Adrenal gland (tissue), 12 donors: ENCODE data around the gene C10orf95. TPM values are rescaled to one million over a fixed set of nuclear protein-coding genes. Genes with fewer than 3 reads are reported as not detected.

Source experiments
- DNase-seq, 7 donors: peaks; one replicate each; pipeline ENCODE4 v3.0.0-alpha.2; 2019 to 2020
- H3K27ac ChIP-seq, 5 donors: fragments of 200-600 bp; sonication (generic) in 4 of 5; 1 replicate in 3 of 5; 2 replicates in 2 of 5; pipeline versions ENCODE4 v1.5.1 to v1.8.0; 2016 to 2020; ENCODE audit warnings: mild to moderate bottlenecking in 1 of 5
- H3K27me3 ChIP-seq: fragments of 200-600 bp; 2 replicates; pipeline ENCODE4 v1.8.0; 2021
- H3K36me3 ChIP-seq, 2 donors: fragments of 200-600 bp; replicated peaks in 1 of 2; 1 replicate in 1 of 2; 2 replicates in 1 of 2; pipeline versions ENCODE4 v1.5.1 to v1.8.0; 2018 to 2022
- H3K4me1 ChIP-seq, 2 donors: fragments of 200-600 bp; replicated peaks in 1 of 2; 1 replicate in 1 of 2; 2 replicates in 1 of 2; pipeline versions ENCODE4 v1.5.1 to v1.8.0; 2018 to 2021
- H3K4me3 ChIP-seq, 4 donors: fragments of 200-600 bp; sonication (generic) in 3 of 4; one replicate each; pipeline ENCODE4 v1.5.1; 2016 to 2018
- H3K9me3 ChIP-seq, 3 donors: fragments of 200-600 bp; sonication (generic) in 1 of 3; replicated peaks in 1 of 3; 1 replicate in 2 of 3; 2 replicates in 1 of 3; pipeline versions ENCODE4 v1.5.1 to v1.8.0; 2016 to 2021
- POLR2A ChIP-seq, 2 donors: fragments of 450-650 bp; IDR thresholded peaks; one replicate each; pipeline ENCODE4 v1.6.1; 2017; ENCODE audit warnings: antibody characterized with exemption in 2 of 2, mild to moderate bottlenecking in 2 of 2, moderate library complexity in 1 of 2
- WGBS, 4 donors: extraction: QIAGEN DNeasy Blood & Tissue Kit in 2 of 4; methylation state at CpG; one replicate each; pipeline versions ENCODE4 v1.1.5 to v1.1.7; 2013 to 2017; 5-methylcytosine and 5-hydroxymethylcytosine counted together
- intact Hi-C, 2 donors: fragments of 100-400 bp; cut with DNase I; formaldehyde crosslinking; loops; one replicate each; pipeline versions ENCODE4 v1.14.1 to v1.15.0; 2022 to 2023
- polyA plus RNA-seq, 3 donors: library from polyadenylated mRNA; stranded (reverse); fragments of 200-250 nt in 2 of 3; fragments of 350-450 nt in 1 of 3; fragmentation: Illumina TruSeq in 1 of 3; extraction: RNeasy Lipid Tissue Mini Kit (QIAGEN cat#74804) in 1 of 3; gene quantifications; one replicate each; pipeline ENCODE4 v1.2.3, GENCODE V29; 2013 to 2014
- total RNA-seq, 9 donors: library from RNA; depleted of rRNA in 4 of 9; stranded (reverse); fragments of >200 nt in 4 of 9; fragments of 120-200 nt in 1 of 9; fragmentation: NEBNext Ultra II Directional in 1 of 9; extraction: Animal tissue kit (Norgen Biotek cat#: 25700) in 1 of 9; gene quantifications; one replicate each; pipeline versions ENCODE4 v1.1.0 to v1.2.4, GENCODE V29; 2013 to 2023
- TF ChIP-seq, protein P1 (sequence below), 6 experiments: fragments of 450-650 bp in 4 of 6; fragments of 200-600 bp in 2 of 6; sonication (generic) in 1 of 6; IDR thresholded peaks; 1 replicate in 5 of 6; 2 replicates in 1 of 6; pipeline versions ENCODE4 v1.5.1 to v1.8.0; 2016 to 2021; ENCODE audit warnings: antibody characterized with exemption in 6 of 6, mild to moderate bottlenecking in 2 of 6, moderate library complexity in 1 of 6
- donor health status: healthy with polysubstance abuse.
- donor health status: Bipolar disorder and iron deficiency.
- donor health status: DM: yes; HTN: yes; CAD: no.
- donor health status: DM: no; HTN: no; CAD: no.
- donor health status: DM: no; HTN: no; CAD: no.
- donor health status: DM: yes; HTN: yes; CAD: no.

The C10orf95 gene
- total and polyA plus RNA-seq, 12 donors, result 0.14 to 0.28 (median 0.24) TPM; not detected in 7

DNA sequence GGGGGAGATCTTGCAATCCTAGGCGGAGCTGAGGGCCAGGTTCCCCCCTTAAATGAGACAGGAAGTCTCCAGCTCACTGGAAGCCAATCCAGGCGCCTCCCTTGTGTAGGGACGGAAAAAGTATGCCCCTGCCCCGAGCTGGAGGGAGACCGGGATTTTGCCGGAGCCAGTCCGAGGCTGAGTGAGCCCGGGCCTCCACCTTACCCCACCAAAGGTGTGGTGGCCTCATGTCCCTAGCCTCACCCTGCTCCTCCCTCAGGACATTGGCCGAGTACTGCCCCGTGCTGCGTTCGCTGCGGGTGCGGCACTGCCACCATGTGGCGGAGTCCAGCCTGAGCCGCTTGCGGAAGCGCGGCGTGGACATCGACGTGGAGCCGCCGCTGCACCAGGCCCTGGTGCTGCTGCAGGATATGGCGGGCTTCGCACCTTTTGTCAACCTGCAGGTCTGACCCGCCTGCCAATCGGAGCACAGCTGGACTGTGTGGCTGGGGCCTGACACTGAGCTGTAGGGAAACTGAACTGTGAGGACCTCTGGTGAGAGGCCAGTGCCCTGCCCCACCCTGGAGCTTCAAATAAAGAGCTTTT, 28.7 kb downstream of the C10orf95 start:
- TF ChIP-seq, protein P1, sequence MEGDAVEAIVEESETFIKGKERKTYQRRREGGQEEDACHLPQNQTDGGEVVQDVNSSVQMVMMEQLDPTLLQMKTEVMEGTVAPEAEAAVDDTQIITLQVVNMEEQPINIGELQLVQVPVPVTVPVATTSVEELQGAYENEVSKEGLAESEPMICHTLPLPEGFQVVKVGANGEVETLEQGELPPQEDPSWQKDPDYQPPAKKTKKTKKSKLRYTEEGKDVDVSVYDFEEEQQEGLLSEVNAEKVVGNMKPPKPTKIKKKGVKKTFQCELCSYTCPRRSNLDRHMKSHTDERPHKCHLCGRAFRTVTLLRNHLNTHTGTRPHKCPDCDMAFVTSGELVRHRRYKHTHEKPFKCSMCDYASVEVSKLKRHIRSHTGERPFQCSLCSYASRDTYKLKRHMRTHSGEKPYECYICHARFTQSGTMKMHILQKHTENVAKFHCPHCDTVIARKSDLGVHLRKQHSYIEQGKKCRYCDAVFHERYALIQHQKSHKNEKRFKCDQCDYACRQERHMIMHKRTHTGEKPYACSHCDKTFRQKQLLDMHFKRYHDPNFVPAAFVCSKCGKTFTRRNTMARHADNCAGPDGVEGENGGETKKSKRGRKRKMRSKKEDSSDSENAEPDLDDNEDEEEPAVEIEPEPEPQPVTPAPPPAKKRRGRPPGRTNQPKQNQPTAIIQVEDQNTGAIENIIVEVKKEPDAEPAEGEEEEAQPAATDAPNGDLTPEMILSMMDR (IDR thresholded peaks at IDR 0.05), result peak; percentile 60 to 83 (median 70)
- TF ChIP-seq POLR2A (IDR thresholded peaks at IDR 0.05), result no peak
- Histone ChIP-seq H3K27me3 (no peaks in the 10 kb centered on the region), H3K4me3 (peak overlapping the region in 2 of 4 donors; percentile 96), H3K27ac (peak overlapping the region; percentile 72 to 96 (median 86)), H3K9me3 (no peaks in the 10 kb centered on the region), H3K4me1 (peaks cover 28 to 39% of the 10 kb centered on the region in 2 donors), H3K36me3 (peaks cover 0 to 20% of the 10 kb centered on the region in 2 donors)
- WGBS, 4 donors, result 2 to 22% (median 7%) methylated on average over 3 to 28 of the region's 28 CpGs
- DNase-seq, result peak; percentile 80 to 91 (median 85)
- intact Hi-C loops, result no loop called here

DNA sequence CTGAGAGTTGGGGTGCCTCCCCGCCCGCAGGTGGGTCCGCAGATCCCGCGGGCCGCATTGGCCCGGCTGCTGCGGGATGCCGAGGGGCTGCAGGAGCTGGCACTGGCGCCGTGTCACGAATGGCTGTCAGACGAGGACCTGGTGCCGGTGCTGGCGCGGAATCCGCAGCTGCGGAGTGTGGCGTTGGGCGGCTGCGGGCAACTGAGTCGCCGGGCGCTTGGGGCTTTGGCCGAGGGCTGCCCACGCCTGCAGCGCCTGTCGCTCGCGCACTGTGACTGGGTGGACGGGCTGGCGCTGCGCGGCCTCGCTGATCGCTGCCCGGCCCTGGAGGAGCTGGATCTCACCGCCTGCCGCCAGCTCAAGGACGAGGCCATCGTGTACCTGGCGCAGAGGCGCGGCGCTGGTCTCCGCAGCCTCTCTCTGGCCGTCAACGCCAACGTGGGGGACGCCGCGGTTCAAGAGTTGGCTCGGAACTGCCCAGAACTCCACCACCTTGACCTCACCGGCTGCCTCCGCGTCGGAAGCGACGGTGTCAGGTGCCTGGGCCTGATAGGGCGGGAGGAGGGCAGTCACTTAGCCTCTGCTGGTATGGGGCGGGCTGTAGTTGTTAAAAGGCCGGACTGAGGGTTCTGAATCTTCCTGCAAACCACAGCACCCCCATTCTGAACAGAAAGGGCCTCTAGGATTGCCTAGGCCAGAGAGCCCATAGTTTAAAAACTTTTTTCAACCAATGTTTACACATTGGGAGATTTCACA, 29.4 kb downstream of the C10orf95 start:
- peak overlapping the region; percentile 72 to 96 (median 86) for H3K27ac ChIP-seq

DNA sequence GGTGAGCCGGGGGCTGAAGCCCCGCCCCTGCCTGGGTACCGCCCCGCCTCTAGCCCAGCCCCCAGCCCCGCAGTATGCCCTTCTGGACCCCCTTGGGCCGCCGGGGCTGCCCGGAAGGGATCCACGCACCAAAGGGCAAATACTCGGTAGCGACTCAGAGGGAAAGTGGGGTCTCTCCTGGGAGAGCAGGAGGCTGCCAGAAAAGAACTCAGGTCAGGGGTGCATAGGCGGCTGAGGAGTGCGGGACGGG, 29.9 kb downstream of the C10orf95 start:
- intact Hi-C loops, result no loop called here
- Histone ChIP-seq H3K27me3 (no peaks in the 10 kb centered on the region), H3K36me3 (peaks cover 0 to 20% of the 10 kb centered on the region in 2 donors), H3K9me3 (no peaks in the 10 kb centered on the region), H3K4me1 (peaks cover 28 to 32% of the 10 kb centered on the region in 2 donors), H3K27ac (peak overlapping the region; percentile 72 to 96 (median 86)), H3K4me3 (peak overlapping the region; percentile 68 to 98 (median 96))
- no peak for DNase-seq
- no peak for TF ChIP-seq POLR2A (IDR thresholded peaks at IDR 0.05)
- TF ChIP-seq, protein P1 (IDR thresholded peaks at IDR 0.05), result no peak
- WGBS, 4 donors, result 0 to 4% (median 0%) methylated on average over 2 to 14 of the region's 14 CpGs

More for the DNA sequence above, 29.4 kb downstream of the C10orf95 start:
- WGBS, 4 donors, result 0 to 1% (median 0%) methylated on average over 4 to 62 of the region's 62 CpGs
- H3K27me3 ChIP-seq, result no peaks in the 10 kb centered on the region
- H3K9me3 ChIP-seq, result no peaks in the 10 kb centered on the region
- H3K4me3 ChIP-seq, result peak overlapping the region; percentile 68 to 98 (median 96)
- H3K4me1 ChIP-seq, result peaks cover 28 to 33% of the 10 kb centered on the region in 2 donors
- DNase-seq, result peak; percentile 65 to 78 (median 75)
- intact Hi-C loops, result no loop called here
- TF ChIP-seq, protein P1 (IDR thresholded peaks at IDR 0.05), result no peak
- TF ChIP-seq POLR2A (IDR thresholded peaks at IDR 0.05), result peak; percentile 30 to 69
- peaks cover 0 to 20% of the 10 kb centered on the region in 2 donors for H3K36me3 ChIP-seq

DNA sequence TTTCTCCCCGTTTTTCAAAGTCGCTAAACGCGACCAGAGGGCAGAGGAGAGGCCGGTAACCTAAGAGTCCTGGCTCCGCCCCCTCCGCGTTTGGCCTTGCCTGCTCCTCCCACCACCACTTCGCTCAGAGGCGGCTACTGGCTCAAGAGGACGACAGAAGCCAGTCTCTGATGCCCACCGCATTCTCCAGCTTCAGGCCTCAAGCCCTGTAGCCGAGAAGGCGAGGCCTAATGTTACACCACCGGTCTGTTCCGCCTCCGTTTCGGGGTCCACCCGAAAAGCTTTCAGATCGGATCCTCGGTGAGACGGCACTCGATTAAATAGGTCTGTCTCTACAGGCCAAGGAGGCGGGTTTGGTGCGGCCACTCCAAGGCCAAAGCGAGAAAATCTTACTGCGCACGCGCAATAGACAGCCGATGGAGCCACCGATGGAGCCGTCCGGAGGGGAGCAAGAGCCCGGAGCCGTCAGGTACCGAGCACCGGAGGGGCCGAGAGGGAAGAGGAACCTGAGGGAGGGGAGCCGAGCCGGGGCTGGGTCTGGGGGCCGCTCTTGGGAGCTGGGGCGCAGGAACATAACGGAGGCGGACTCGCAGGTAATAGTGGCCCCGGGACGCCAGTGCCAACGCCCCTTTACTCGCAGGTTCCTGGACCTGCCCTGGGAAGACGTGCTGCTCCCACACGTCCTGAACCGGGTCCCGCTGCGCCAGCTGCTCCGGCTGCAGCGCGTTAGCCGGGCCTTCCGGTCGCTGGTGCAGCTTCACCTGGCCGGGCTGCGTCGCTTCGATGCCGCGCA, 30.4 kb downstream of the C10orf95 start, which contains the start of gene FBXL15:
Gene FBXL15 (plus strand): TSS at position 123 of the 793 bp plus-strand sequence. CDS start 294 bp downstream, at position 417.
- TF ChIP-seq POLR2A (IDR thresholded peaks at IDR 0.05), result peak; percentile 32 to 61
- TF ChIP-seq, protein P1 (IDR thresholded peaks at IDR 0.05), result no peak
- Histone ChIP-seq H3K27me3 (peaks cover 2% of the 10 kb centered on the region), H3K9me3 (no peaks in the 10 kb centered on the region), H3K4me1 (peaks cover 28 to 32% of the 10 kb centered on the region in 2 donors), H3K4me3 (peak within 1 kb of the TSS; percentile 68 to 98 (median 96)), H3K36me3 (peaks cover 0 to 20% of the 10 kb centered on the region in 2 donors), H3K27ac (peak within 1 kb of the TSS; percentile 72 to 96 (median 86))
- intact Hi-C loops, result no loop called here
- 0 to 1% (median 0%) methylated on average over 10 to 66 of the region's 66 CpGs for WGBS, 4 donors
- peak; percentile 96 to 99 (median 98) for DNase-seq
